Loucy (cell line): ENCODE results near the gene MAN2B2.

ENCODE experiments used
- EZH2phosphoT487 ChIP-seq: fragments of 200-600 bp; IDR thresholded peaks from 2 replicates; pipeline ENCODE4 v1.6.1; 2018; ENCODE audit warnings: antibody characterized with exemption, mild to moderate bottlenecking, moderate library complexity, borderline replicate concordance
- TF ChIP-seq, protein P1 (sequence below): fragments of 200-600 bp; sonication (generic); conservative IDR thresholded peaks from 2 replicates; pipeline ENCODE4 v1.5.1; 2014; ENCODE audit warnings: mild to moderate bottlenecking, antibody characterized with exemption, low read length

- TF ChIP-seq, protein P1, sequence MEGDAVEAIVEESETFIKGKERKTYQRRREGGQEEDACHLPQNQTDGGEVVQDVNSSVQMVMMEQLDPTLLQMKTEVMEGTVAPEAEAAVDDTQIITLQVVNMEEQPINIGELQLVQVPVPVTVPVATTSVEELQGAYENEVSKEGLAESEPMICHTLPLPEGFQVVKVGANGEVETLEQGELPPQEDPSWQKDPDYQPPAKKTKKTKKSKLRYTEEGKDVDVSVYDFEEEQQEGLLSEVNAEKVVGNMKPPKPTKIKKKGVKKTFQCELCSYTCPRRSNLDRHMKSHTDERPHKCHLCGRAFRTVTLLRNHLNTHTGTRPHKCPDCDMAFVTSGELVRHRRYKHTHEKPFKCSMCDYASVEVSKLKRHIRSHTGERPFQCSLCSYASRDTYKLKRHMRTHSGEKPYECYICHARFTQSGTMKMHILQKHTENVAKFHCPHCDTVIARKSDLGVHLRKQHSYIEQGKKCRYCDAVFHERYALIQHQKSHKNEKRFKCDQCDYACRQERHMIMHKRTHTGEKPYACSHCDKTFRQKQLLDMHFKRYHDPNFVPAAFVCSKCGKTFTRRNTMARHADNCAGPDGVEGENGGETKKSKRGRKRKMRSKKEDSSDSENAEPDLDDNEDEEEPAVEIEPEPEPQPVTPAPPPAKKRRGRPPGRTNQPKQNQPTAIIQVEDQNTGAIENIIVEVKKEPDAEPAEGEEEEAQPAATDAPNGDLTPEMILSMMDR, result no peak
- TF ChIP-seq EZH2phosphoT487, result no peak
These were observed 26.8 kb downstream of the MAN2B2 start for GRCh38 chr4:6601661-6602250.
